Rectal smooth muscle tissue (tissue), 1 donor: ENCODE measurements around the gene LARGE1.

ENCODE experiments used
- H3K27ac ChIP-seq: one replicate; pipeline ENCODE4 v1.7.0; 2013; ENCODE audit warnings: low read depth, low read length, inconsistent platforms
- H3K27me3 ChIP-seq: one replicate; pipeline ENCODE4 v1.7.0; 2013; ENCODE audit warnings: low read length; ENCODE audit not compliant: control insufficient read depth, insufficient read depth
- H3K36me3 ChIP-seq: one replicate; pipeline ENCODE4 v1.7.0; 2013; ENCODE audit warnings: low read length; ENCODE audit not compliant: control insufficient read depth, insufficient read depth
- H3K4me1 ChIP-seq: one replicate; pipeline ENCODE4 v1.7.0; 2013; ENCODE audit warnings: low read length; ENCODE audit not compliant: control insufficient read depth, insufficient read depth
- H3K4me3 ChIP-seq: one replicate; pipeline ENCODE4 v1.7.0; 2013; ENCODE audit warnings: low read length
- H3K9ac ChIP-seq: one replicate; pipeline ENCODE4 v1.7.0; 2013; ENCODE audit warnings: low read length

Gene LARGE1

DNA sequence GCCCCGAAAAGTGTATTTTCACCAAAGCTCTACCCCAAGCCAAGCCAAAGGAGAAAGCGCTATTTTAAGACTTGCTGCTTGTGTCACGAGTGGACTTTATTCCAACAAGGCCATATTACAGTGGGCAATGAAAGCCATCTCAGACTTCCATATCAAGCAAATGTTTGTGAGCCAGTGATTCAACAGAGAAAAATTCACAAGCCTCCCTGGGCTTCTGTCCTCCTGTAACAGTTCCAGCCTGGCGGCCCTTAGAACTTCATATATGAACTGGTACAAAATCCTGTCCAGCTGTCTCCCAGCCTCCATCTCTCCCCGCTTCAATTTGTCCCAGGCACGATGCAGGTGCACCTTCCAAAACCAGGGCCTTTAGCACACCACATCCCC lies 11.2 kb downstream of the LARGE1 start:
- Histone ChIP-seq H3K36me3 (no peaks in the 10 kb centered on the region), H3K27me3 (no peaks in the 10 kb centered on the region), H3K27ac (peak overlapping the region; percentile 90), H3K9ac (no peak overlapping the region), H3K4me3 (peak overlapping the region; percentile 9), H3K4me1 (peaks cover 10% of the 10 kb centered on the region)

DNA sequence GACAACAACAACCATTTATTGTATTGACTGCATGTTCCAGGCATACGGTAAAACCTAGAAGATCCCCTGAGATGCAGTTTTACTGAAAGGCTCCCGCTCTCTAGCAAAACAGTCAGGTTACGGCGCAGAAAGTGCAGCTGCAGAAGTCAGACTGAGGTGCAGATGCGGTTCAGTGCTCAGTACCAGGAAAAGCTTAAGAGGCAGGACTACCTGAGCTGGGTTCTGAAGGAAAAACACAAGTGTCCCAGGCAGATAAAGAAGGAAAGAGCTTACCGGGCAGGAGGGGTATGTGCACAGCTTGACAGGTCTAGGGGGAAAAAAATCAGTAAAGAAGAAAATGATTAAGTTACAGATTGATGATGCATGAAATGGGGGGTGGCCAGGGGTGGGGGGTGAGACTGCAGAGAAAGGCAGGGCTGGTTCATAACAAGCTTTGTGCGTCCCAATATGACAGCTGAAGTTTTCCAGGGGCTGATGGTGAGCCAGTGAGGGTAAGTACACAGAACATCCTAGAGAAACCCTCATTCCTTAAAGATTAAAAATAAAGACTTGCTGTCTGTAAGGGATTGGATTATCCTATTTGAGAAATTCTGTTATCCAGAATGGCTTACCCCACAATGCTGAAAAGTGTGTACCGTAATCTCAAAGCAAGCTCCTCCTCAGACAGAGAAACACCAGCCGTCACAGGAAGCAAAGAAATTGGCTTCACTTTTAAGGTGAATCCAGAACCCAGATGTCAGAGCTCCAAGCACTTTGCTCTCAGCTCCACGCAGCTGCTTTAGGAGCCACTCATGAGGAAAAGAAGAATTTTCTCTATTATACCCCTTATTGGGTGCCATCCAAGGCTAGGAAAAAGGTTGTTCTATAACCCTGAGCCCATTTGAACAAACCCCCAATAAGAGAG lies 11.9 kb downstream of the LARGE1 start:
- H3K4me3 ChIP-seq: peak overlapping the region; percentile 9
- H3K9ac ChIP-seq: no peak overlapping the region
- peaks cover 10% of the 10 kb centered on the region for H3K4me1 ChIP-seq
- H3K36me3 ChIP-seq: no peaks in the 10 kb centered on the region
- peak overlapping the region; percentile 90 for H3K27ac ChIP-seq
- no peaks in the 10 kb centered on the region for H3K27me3 ChIP-seq

DNA sequence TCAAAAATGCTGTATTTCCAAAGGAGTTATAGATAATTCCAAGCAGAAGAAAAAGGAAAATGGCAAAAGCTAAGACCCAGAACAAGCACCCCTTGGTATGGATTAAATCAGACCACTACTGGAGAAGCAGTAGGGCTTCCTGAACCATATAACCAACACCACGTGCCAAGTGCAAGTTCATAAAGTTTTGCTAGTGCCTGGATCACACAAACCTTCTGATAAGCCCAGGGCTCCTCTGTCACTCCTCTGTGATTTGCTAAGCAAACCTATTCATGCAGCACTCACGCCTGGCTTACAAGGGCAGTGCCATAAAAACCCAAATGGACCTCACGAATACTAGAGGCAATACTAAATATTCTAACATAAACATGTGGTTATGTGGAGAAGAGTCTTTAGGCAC lies 13.3 kb downstream of the LARGE1 start:
- Histone ChIP-seq H3K36me3 (no peaks in the 10 kb centered on the region), H3K27ac (no peak overlapping the region), H3K9ac (no peak overlapping the region), H3K27me3 (no peaks in the 10 kb centered on the region), H3K4me3 (no peak overlapping the region), H3K4me1 (peaks cover 10% of the 10 kb centered on the region)

DNA sequence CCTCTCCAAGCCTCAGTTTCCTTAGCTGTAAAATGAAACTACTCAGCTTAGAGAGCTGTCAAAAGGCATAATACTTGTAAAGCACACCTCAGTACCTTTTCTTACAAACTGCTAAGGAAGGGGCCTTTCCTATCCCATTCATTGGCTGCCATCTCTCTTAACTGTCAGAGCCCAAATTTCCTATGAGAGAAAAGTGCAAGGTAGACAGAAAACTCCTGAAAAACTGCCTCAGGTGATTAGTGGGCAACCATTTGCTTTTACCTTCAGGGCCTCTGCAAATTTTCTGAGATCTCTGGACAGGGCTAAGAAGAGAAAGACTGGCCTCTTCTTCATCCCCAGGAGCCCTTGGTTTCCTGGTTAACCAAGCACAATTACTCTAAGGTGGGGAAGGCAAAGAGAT lies 13.8 kb downstream of the LARGE1 start:
- peaks cover 10% of the 10 kb centered on the region for H3K4me1 ChIP-seq
- no peak overlapping the region for H3K9ac ChIP-seq
- H3K27ac ChIP-seq: no peak overlapping the region
- H3K36me3 ChIP-seq: no peaks in the 10 kb centered on the region
- no peaks in the 10 kb centered on the region for H3K27me3 ChIP-seq
- no peak overlapping the region for H3K4me3 ChIP-seq

DNA sequence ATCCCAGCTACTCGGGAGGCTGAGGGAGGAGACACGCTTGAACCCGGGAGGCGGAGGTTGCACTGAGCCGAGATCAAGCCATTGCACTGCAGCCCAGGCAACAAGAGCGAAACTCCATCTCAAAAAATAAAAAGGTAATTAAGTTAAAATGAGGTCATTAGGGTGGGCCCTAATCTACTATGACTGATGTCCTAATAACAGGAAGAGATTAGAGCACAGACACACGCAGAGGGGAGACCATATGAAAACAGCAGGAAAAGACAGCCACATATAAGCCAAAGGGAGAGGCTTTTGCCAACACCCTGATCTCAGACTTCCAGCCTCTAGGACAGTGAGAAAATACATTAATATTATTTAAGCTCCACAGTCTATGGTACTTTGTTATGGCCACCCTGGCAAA lies 17.3 kb downstream of the LARGE1 start:
- Histone ChIP-seq H3K36me3 (no peaks in the 10 kb centered on the region), H3K27me3 (no peaks in the 10 kb centered on the region), H3K9ac (no peak overlapping the region), H3K27ac (no peak overlapping the region), H3K4me1 (peaks cover 8% of the 10 kb centered on the region), H3K4me3 (no peak overlapping the region)

DNA sequence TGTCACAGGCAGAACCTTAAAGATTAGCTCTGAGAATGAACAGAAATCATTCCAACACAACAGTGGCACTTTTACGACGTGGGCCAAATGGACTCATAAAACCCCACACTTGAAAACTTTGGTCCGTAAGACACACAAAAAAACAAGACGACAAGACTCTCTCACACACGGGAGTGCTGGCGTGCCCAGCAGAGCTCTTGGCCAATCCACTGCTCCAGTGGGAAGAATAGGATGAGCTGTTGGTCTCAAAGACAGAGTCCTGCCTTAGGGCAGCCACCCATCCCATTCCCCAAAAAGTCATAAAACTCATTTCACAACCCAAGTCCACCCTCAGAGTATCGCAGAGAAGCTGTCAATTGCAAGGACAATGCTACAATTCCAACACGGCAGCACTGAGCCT lies 18.2 kb downstream of the LARGE1 start:
- Histone ChIP-seq H3K4me1 (peaks cover 6% of the 10 kb centered on the region), H3K4me3 (no peak overlapping the region), H3K27ac (no peak overlapping the region), H3K36me3 (no peaks in the 10 kb centered on the region), H3K27me3 (no peaks in the 10 kb centered on the region), H3K9ac (no peak overlapping the region)

DNA sequence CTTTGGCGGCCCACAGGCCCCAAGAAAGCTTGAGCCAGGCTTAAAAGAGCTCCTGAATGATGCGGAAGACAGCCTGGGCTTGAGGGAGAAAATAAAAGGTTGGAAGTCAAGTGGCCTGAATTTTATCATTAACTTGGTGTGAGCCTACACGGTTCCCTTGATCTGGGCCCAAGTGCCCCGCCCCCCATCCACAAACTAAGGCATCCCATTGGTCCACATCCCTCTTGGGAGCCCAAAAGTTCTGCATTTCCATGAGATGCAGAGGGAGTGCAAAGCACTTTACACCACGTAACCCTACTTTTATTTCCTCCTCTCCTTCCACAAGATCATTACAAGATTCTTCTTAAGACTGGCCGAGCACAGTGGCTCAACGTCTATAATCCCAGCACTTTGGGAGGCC lies 22.2 kb downstream of the LARGE1 start:
- Histone ChIP-seq H3K9ac (no peak overlapping the region), H3K4me3 (no peak overlapping the region), H3K27ac (no peak overlapping the region), H3K27me3 (no peaks in the 10 kb centered on the region), H3K36me3 (no peaks in the 10 kb centered on the region), H3K4me1 (peaks cover 6% of the 10 kb centered on the region)

DNA sequence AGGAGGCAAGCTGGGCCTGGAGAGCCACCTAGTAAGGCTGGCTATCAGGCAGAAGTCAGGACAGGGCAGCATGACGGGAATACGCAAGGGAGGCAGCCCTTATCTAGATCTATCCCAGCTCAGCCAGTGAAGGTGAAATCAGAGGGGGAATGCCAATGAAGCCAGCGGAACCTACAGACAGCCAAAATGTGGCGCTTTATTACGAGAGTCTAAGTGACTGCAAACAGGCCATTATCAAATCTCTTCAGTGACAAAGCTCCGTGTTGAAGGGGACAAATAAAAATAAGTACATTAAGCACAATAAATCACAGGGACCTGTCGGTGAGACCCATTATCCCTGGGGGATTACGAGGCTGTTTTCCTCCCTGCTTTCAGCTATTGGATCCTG lies 22.8 kb downstream of the LARGE1 start:
- Histone ChIP-seq H3K27ac (no peak overlapping the region), H3K4me1 (peaks cover 6% of the 10 kb centered on the region), H3K4me3 (no peak overlapping the region)

DNA sequence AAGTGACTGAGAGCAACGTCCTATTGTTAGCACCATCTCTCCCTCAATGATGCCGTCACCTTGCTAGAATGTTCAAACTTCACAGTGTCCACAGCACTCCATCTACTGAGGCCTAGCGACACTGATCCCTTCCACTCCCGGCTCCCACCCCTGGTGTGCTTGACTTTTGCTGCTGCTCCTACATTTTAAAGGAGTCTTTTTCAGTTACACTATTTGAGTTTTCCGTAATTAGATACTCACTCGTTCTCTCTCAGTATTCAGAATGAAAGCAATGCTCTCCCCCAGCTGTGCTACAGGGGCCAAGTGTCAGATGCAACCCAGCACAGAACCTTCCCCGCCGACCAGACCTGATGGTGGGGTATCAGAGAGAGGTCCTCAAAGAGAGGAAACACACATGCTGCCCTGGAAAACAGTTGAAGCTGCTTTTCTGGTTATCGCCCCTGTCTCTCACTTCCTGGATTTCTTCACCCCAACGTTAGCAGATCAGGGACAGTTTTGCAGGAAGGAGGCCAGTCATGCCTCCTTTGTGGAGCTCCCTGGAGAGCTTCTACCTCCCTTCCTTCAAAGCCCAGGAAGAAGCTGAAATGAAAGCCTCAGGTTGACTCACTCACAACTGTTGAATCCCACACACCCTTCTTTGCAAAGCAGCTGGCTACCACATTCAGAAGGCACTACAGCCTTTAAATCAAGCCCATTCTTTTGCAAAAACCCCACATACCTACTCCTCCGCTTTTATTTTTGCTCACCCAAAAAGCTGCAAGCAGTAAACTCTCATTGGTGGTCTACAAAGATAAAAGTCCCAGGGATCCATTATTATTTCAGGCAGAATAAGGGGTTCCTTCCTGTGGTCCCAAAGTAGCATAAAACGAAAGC lies 23.5 kb downstream of the LARGE1 start:
- Histone ChIP-seq H3K27me3 (no peaks in the 10 kb centered on the region), H3K36me3 (no peaks in the 10 kb centered on the region), H3K4me3 (no peak overlapping the region), H3K27ac (no peak overlapping the region), H3K4me1 (peaks cover 6% of the 10 kb centered on the region), H3K9ac (no peak overlapping the region)

More for the DNA sequence above, 22.8 kb downstream of the LARGE1 start:
- H3K9ac ChIP-seq: no peak overlapping the region
- H3K36me3 ChIP-seq: no peaks in the 10 kb centered on the region
- no peaks in the 10 kb centered on the region for H3K27me3 ChIP-seq

DNA sequence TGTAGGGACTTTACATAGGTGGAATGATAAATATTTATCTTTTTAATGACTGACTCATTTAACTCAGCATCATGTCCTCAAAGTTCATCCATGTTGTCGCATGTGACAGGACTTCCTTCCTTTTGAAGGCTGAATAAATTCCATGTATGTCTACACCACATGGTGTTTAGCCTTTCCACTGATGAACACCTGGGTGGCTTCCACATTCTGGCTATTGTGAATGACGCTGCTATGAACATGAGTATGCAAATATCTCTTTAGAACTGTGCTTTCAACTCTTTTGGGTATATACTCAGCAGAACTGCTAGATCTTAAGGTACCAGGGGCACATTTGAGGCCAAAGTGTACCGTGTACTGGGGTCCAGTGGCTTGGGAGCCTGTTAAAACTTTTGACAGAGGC lies 24.1 kb downstream of the LARGE1 start:
- no peak overlapping the region for H3K27ac ChIP-seq
- H3K4me1 ChIP-seq: peaks cover 6% of the 10 kb centered on the region
- H3K9ac ChIP-seq: no peak overlapping the region
- H3K27me3 ChIP-seq: no peaks in the 10 kb centered on the region
- no peaks in the 10 kb centered on the region for H3K36me3 ChIP-seq
- H3K4me3 ChIP-seq: no peak overlapping the region

DNA sequence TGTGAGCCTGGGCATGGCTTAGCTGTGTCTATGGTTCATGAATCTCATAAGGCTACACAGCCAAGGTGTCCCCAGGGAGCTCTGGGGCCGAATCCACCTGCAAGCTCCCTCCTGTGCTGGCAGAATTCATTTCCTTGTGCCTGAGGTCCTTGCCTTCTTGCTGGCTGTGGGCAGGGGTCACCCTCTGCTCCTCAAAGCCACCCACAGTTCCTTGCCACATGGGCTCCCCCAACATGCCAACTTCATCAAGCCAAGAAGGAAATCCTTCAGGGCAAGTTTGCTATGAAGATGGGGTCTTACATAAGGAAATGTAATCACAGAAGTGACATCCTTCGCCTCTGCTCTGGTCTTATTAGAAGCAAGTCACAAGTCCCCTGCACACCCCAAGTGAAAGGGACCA lies 24.8 kb downstream of the LARGE1 start:
- H3K9ac ChIP-seq: no peak overlapping the region
- no peak overlapping the region for H3K27ac ChIP-seq
- H3K4me1 ChIP-seq: peaks cover 6% of the 10 kb centered on the region
- no peaks in the 10 kb centered on the region for H3K36me3 ChIP-seq
- no peaks in the 10 kb centered on the region for H3K27me3 ChIP-seq
- H3K4me3 ChIP-seq: no peak overlapping the region

DNA sequence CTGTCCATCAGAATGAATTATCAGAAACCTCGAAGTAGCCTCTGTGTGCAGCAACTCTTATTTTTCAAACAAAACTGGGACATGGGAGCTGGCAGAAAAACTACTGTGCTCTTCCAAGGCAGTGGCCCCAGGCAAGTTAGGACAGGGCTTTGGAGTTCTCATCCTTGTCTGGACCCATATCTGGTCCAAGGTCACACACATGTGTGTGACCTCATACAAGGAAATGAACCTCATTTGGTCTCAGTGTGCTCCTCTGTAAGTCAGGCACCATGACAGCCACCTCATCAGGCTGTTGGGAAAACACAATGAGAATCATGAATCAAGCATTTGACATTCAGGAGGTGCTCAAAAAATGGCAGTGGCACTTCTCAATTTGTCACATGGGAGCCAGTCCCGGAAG lies 25.8 kb downstream of the LARGE1 start:
- H3K9ac ChIP-seq: no peak overlapping the region
- no peaks in the 10 kb centered on the region for H3K27me3 ChIP-seq
- H3K27ac ChIP-seq: no peak overlapping the region
- peaks cover 4% of the 10 kb centered on the region for H3K4me1 ChIP-seq
- H3K4me3 ChIP-seq: no peak overlapping the region
- H3K36me3 ChIP-seq: no peaks in the 10 kb centered on the region
